ENCODE results near the gene CDK11A. TPM values are rescaled to one million over a fixed set of nuclear protein-coding genes. Genes with fewer than 3 reads are reported as not detected.
"Not testable (repeated sequence)": the region's sequence is repeated elsewhere in the genome, so short reads cannot be mapped to it uniquely, and the experiment has no call there.

Gene CDK11A
- total RNA-seq, 1 donor from 2014 or later = 16.7 TPM

GRCh38 chr1:1726088-1726487 is 1.9 kb upstream of the CDK11A start:
- not testable (repeated sequence) for H3K36me3 ChIP-seq (ENCODE audit: control insufficient read depth in 3 of 3, insufficient read depth in 3 of 3, low read length in 3 of 3); H3K9ac ChIP-seq (ENCODE audit: low read depth in 1 of 3, low read length in 3 of 3); H3K27me3 ChIP-seq (ENCODE audit: control insufficient read depth in 3 of 3, insufficient read depth in 3 of 3, low read length in 3 of 3); H3K4me3 ChIP-seq (ENCODE audit: low read length in 3 of 3); H3K27ac ChIP-seq (ENCODE audit: low read depth, low read length); H3K9me3 ChIP-seq (ENCODE audit: control insufficient read depth in 3 of 3, low read length in 3 of 3)
- peaks cover 0 to 18% (median 17%) of the 10 kb centered on the region in 3 donors for H3K4me1 ChIP-seq (ENCODE audit: control insufficient read depth in 3 of 3, insufficient read depth in 3 of 3, low read length in 3 of 3)

- Histone ChIP-seq H3K9ac (ENCODE audit: low read depth in 1 of 3, low read length in 3 of 3) (no peak overlapping the region), H3K4me1 (ENCODE audit: control insufficient read depth in 3 of 3, insufficient read depth in 3 of 3, low read length in 3 of 3) (peaks cover 0 to 9% (median 5%) of the 10 kb centered on the region in 3 donors), H3K27me3 (ENCODE audit: control insufficient read depth in 3 of 3, insufficient read depth in 3 of 3, low read length in 3 of 3) (no peaks in the 10 kb centered on the region), H3K4me3 (ENCODE audit: low read length in 3 of 3) (no peak overlapping the region), H3K36me3 (ENCODE audit: control insufficient read depth in 3 of 3, insufficient read depth in 3 of 3, low read length in 3 of 3) (peaks cover 11 to 23% (median 18%) of the 10 kb centered on the region in 3 donors), H3K27ac (ENCODE audit: low read depth, low read length) (no peak overlapping the region), H3K9me3 (ENCODE audit: control insufficient read depth in 3 of 3, low read length in 3 of 3) (no peaks in the 10 kb centered on the region)
Observed at GRCh38 chr1:1721201-1721600, 3.0 kb downstream of the CDK11A start.

GRCh38 chr1:1715109-1715883 is 8.9 kb downstream of the CDK11A start:
- not testable (repeated sequence) for H3K9me3 ChIP-seq (ENCODE audit: control insufficient read depth in 3 of 3, low read length in 3 of 3); H3K4me3 ChIP-seq (ENCODE audit: low read length in 3 of 3); H3K4me1 ChIP-seq (ENCODE audit: control insufficient read depth in 3 of 3, insufficient read depth in 3 of 3, low read length in 3 of 3); H3K27me3 ChIP-seq (ENCODE audit: control insufficient read depth in 3 of 3, insufficient read depth in 3 of 3, low read length in 3 of 3); H3K9ac ChIP-seq (ENCODE audit: low read depth in 1 of 3, low read length in 3 of 3); H3K27ac ChIP-seq (ENCODE audit: low read depth, low read length)
- H3K36me3 ChIP-seq (ENCODE audit: control insufficient read depth in 3 of 3, insufficient read depth in 3 of 3, low read length in 3 of 3) = peaks cover 10 to 19% (median 12%) of the 10 kb centered on the region in 3 donors

DNA sequence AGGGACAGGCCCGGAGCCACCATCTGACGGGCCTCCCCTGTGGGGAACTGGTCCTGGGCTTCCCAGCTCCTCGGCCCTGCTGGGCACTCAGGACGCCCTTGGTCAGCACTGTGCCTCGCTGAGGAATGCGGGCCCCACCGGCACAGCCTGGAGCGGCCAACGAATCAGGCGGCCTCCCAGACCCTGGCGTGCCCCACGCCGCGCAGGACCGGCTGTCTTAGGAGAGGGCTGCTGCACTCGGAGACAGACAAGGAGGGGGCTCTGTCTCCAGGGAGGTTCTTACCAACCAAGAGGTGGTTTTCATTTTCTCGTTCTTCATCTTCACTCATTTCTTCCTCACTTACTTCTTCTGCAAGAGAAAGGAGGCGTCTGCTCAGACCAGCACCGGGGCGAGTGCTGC is 16.3 kb downstream of the CDK11A start:
- H3K9me3 ChIP-seq (ENCODE audit: control insufficient read depth in 3 of 3, low read length in 3 of 3); H3K4me3 ChIP-seq (ENCODE audit: low read length in 3 of 3); H3K9ac ChIP-seq (ENCODE audit: low read depth in 1 of 3, low read length in 3 of 3); H3K27ac ChIP-seq (ENCODE audit: low read depth, low read length); H3K27me3 ChIP-seq (ENCODE audit: control insufficient read depth in 3 of 3, insufficient read depth in 3 of 3, low read length in 3 of 3); H3K4me1 ChIP-seq (ENCODE audit: control insufficient read depth in 3 of 3, insufficient read depth in 3 of 3, low read length in 3 of 3); H3K36me3 ChIP-seq (ENCODE audit: control insufficient read depth in 3 of 3, insufficient read depth in 3 of 3, low read length in 3 of 3): not testable (repeated sequence)

DNA sequence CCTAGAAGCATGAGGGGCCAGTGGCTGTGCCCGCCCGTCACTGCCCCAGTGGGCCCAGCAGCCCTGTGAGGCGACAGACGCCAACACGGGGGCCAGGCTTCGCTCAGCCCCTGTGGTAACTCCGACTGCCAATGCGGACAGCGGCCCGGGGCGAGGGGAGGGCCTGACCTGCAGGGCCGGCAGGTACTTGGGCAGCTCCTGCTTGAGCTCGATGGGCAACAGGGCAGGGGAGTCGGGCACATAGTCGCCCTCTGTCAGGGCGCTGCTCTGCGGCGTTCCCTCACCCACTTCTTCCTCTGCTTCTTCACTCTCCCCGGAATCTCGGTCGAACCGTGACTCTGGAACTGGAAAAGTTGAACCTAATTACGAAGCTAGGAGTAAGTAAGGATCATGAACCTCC is 16.9 kb downstream of the CDK11A start:
- H3K9ac ChIP-seq (ENCODE audit: low read depth in 1 of 3, low read length in 3 of 3); H3K27me3 ChIP-seq (ENCODE audit: control insufficient read depth in 3 of 3, insufficient read depth in 3 of 3, low read length in 3 of 3); H3K4me1 ChIP-seq (ENCODE audit: control insufficient read depth in 3 of 3, insufficient read depth in 3 of 3, low read length in 3 of 3); H3K9me3 ChIP-seq (ENCODE audit: control insufficient read depth in 3 of 3, low read length in 3 of 3); H3K4me3 ChIP-seq (ENCODE audit: low read length in 3 of 3); H3K27ac ChIP-seq (ENCODE audit: low read depth, low read length); H3K36me3 ChIP-seq (ENCODE audit: control insufficient read depth in 3 of 3, insufficient read depth in 3 of 3, low read length in 3 of 3): not testable (repeated sequence)

GRCh38 chr1:1705623-1706022 is 18.5 kb downstream of the CDK11A start:
- not testable (repeated sequence) for H3K36me3 ChIP-seq (ENCODE audit: control insufficient read depth in 3 of 3, insufficient read depth in 3 of 3, low read length in 3 of 3); H3K27me3 ChIP-seq (ENCODE audit: control insufficient read depth in 3 of 3, insufficient read depth in 3 of 3, low read length in 3 of 3); H3K9me3 ChIP-seq (ENCODE audit: control insufficient read depth in 3 of 3, low read length in 3 of 3); H3K9ac ChIP-seq (ENCODE audit: low read depth in 1 of 3, low read length in 3 of 3); H3K4me3 ChIP-seq (ENCODE audit: low read length in 3 of 3); H3K4me1 ChIP-seq (ENCODE audit: control insufficient read depth in 3 of 3, insufficient read depth in 3 of 3, low read length in 3 of 3); H3K27ac ChIP-seq (ENCODE audit: low read depth, low read length)

DNA sequence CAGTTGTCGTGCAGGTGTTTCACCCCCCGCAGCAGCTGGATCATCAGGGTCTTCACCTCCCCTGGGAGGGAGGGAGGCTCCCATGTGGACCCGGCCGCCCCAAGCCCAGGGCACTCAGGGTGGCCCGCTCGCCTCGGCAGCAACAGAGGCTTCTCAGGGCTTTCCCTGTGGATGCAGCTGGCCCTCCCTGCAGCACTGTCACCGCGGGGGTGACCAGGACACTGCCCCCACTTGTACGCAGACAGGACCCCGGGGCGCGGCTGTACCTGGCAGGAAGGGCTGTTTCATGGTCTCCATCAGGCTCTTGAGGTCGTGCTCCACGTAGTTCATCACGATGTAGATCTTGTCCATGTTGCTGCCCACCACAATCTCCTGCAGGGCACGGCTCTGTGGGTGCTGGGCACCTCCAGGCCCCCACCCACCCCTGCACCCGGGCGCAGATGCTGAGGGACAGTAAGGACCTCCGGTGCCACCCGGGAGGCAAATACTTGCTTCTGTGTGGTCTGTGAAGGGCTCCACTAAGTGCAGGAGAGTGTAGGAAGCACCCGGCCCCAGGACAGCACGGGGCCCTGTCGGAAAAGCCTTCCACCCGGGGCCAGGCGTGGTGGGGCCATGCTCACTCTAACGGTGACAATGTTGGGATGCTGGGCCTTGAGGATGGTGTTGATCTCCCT is 19.7 kb downstream of the CDK11A start:
- H3K9ac ChIP-seq (ENCODE audit: low read depth in 1 of 3, low read length in 3 of 3); H3K4me1 ChIP-seq (ENCODE audit: control insufficient read depth in 3 of 3, insufficient read depth in 3 of 3, low read length in 3 of 3); H3K4me3 ChIP-seq (ENCODE audit: low read length in 3 of 3); H3K27me3 ChIP-seq (ENCODE audit: control insufficient read depth in 3 of 3, insufficient read depth in 3 of 3, low read length in 3 of 3); H3K36me3 ChIP-seq (ENCODE audit: control insufficient read depth in 3 of 3, insufficient read depth in 3 of 3, low read length in 3 of 3); H3K9me3 ChIP-seq (ENCODE audit: control insufficient read depth in 3 of 3, low read length in 3 of 3); H3K27ac ChIP-seq (ENCODE audit: low read depth, low read length): not testable (repeated sequence)

GRCh38 chr1:1703796-1704195 is 20.4 kb downstream of the CDK11A start:
- Histone ChIP-seq H3K9me3 (ENCODE audit: control insufficient read depth in 3 of 3, low read length in 3 of 3) (no peaks in the 10 kb centered on the region), H3K9ac (ENCODE audit: low read depth in 1 of 3, low read length in 3 of 3) (no peak overlapping the region), H3K27me3 (ENCODE audit: control insufficient read depth in 3 of 3, insufficient read depth in 3 of 3, low read length in 3 of 3) (no peaks in the 10 kb centered on the region), H3K36me3 (ENCODE audit: control insufficient read depth in 3 of 3, insufficient read depth in 3 of 3, low read length in 3 of 3) (peaks cover 0 to 8% (median 8%) of the 10 kb centered on the region in 3 donors), H3K4me3 (ENCODE audit: low read length in 3 of 3) (no peak overlapping the region), H3K27ac (ENCODE audit: low read depth, low read length) (no peak overlapping the region), H3K4me1 (ENCODE audit: control insufficient read depth in 3 of 3, insufficient read depth in 3 of 3, low read length in 3 of 3) (no peaks in the 10 kb centered on the region)

DNA sequence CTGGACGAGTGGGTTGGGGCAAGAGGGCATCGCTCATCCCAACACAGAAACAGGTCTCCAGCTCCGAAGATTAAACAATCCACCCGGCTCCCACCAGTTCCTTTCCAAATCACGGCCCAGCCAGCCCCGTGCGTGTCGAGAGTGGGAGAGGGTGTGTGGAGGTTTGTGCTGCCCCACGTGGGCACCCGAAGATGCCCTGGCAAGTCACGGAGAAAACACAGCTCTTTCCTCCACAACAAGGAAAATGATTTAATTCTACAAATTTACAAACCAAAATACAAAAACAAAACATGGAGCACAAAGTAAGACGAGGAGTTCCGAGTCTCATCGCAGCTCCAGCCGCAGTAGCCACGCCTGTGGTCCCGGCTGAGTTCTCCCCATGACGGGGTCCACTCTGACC is 21.7 kb downstream of the CDK11A start:
- H3K27ac ChIP-seq (ENCODE audit: low read depth, low read length); H3K9ac ChIP-seq (ENCODE audit: low read depth in 1 of 3, low read length in 3 of 3); H3K4me3 ChIP-seq (ENCODE audit: low read length in 3 of 3); H3K27me3 ChIP-seq (ENCODE audit: control insufficient read depth in 3 of 3, insufficient read depth in 3 of 3, low read length in 3 of 3); H3K36me3 ChIP-seq (ENCODE audit: control insufficient read depth in 3 of 3, insufficient read depth in 3 of 3, low read length in 3 of 3); H3K4me1 ChIP-seq (ENCODE audit: control insufficient read depth in 3 of 3, insufficient read depth in 3 of 3, low read length in 3 of 3); H3K9me3 ChIP-seq (ENCODE audit: control insufficient read depth in 3 of 3, low read length in 3 of 3): not testable (repeated sequence)

- H3K9me3 ChIP-seq (ENCODE audit: control insufficient read depth in 3 of 3, low read length in 3 of 3) = not testable (repeated sequence)
Observed at GRCh38 chr1:1700557-1700956, 23.6 kb downstream of the CDK11A start.

More at GRCh38 chr1:1700557-1700956, 23.6 kb downstream of the CDK11A start:
- not testable (repeated sequence) for H3K4me3 ChIP-seq (ENCODE audit: low read length in 3 of 3); H3K27me3 ChIP-seq (ENCODE audit: control insufficient read depth in 3 of 3, insufficient read depth in 3 of 3, low read length in 3 of 3); H3K36me3 ChIP-seq (ENCODE audit: control insufficient read depth in 3 of 3, insufficient read depth in 3 of 3, low read length in 3 of 3); H3K27ac ChIP-seq (ENCODE audit: low read depth, low read length); H3K9ac ChIP-seq (ENCODE audit: low read depth in 1 of 3, low read length in 3 of 3); H3K4me1 ChIP-seq (ENCODE audit: control insufficient read depth in 3 of 3, insufficient read depth in 3 of 3, low read length in 3 of 3)
